Mesenchymal stem cell (in vitro differentiated cells and primary cell): ENCODE data around the gene ZNF284. TPM values are rescaled to one million over a fixed set of nuclear protein-coding genes. Genes with fewer than 3 reads are reported as not detected.

Source experiments
- DNase-seq: peaks from one replicate; pipeline ENCODE4 v3.0.0-alpha.2; 2013
- H2AFZ ChIP-seq: one replicate; pipeline ENCODE4 v1.6.1; 2013; ENCODE audit warnings: low read depth, mild to moderate bottlenecking, control low read depth, inconsistent platforms, low read length, moderate library complexity
- H2AK5ac ChIP-seq: 2 replicates; pipeline ENCODE4 v1.6.1; 2013; ENCODE audit warnings: low read length, moderate library complexity, mild to moderate bottlenecking, inconsistent platforms; ENCODE audit not compliant: severe bottlenecking
- H2BK120ac ChIP-seq: one replicate; pipeline ENCODE4 v1.6.1; 2013; ENCODE audit warnings: low read depth, mild to moderate bottlenecking, inconsistent platforms, low read length, moderate library complexity
- H2BK12ac ChIP-seq, 2 experiments: one replicate each; pipeline ENCODE4 v1.6.1; 2013; ENCODE audit warnings: inconsistent platforms in 2 of 2, low read length in 2 of 2, mild to moderate bottlenecking in 2 of 2, moderate library complexity in 2 of 2, control low read depth in 1 of 2
- H2BK15ac ChIP-seq: one replicate; pipeline ENCODE4 v1.6.1; 2013; ENCODE audit warnings: mild to moderate bottlenecking, low read depth, inconsistent platforms; ENCODE audit not compliant: poor library complexity, severe bottlenecking
- H2BK5ac ChIP-seq: 2 replicates; pipeline ENCODE4 v1.6.1; 2013; ENCODE audit warnings: low read depth, mild to moderate bottlenecking, low read length, control low read depth, inconsistent platforms; ENCODE audit not compliant: poor library complexity, severe bottlenecking
- H3K14ac ChIP-seq, 2 experiments: one replicate each; pipeline ENCODE4 v1.6.1; 2013; ENCODE audit warnings: inconsistent platforms in 2 of 2, low read length in 2 of 2, control low read depth in 1 of 2, mild to moderate bottlenecking in 1 of 2, moderate library complexity in 1 of 2
- H3K18ac ChIP-seq, 2 experiments: one replicate each; pipeline ENCODE4 v1.6.1; 2013; ENCODE audit warnings: inconsistent platforms in 2 of 2, low read length in 2 of 2, control low read depth in 1 of 2, low read depth in 1 of 2, mild to moderate bottlenecking in 1 of 2
- H3K23ac ChIP-seq, 2 experiments: one replicate each; pipeline ENCODE4 v1.6.1; 2013; ENCODE audit warnings: inconsistent platforms in 2 of 2, low read length in 2 of 2, mild to moderate bottlenecking in 2 of 2, moderate library complexity in 2 of 2, control low read depth in 1 of 2
- H3K27ac ChIP-seq: 2 replicates; pipeline ENCODE4 v1.5.1; 2013; ENCODE audit warnings: mild to moderate bottlenecking, moderate library complexity, low read length, control low read depth, inconsistent platforms; ENCODE audit not compliant: poor library complexity, severe bottlenecking
- H3K27me3 ChIP-seq, 2 experiments: 2 replicates each; pipeline versions ENCODE4 v1.6.1 to v1.7.0; 2013; ENCODE audit warnings: low read length in 2 of 2, mild to moderate bottlenecking in 2 of 2, moderate library complexity in 2 of 2, control low read depth in 1 of 2, inconsistent platforms in 1 of 2; ENCODE audit not compliant: control insufficient read depth in 1 of 2, insufficient read depth in 1 of 2
- H3K36me3 ChIP-seq, 2 experiments: 2 replicates each; pipeline versions ENCODE4 v1.6.1 to v1.7.0; 2013; ENCODE audit warnings: low read length in 2 of 2, control low read depth in 1 of 2, inconsistent platforms in 1 of 2, low read depth in 1 of 2, mild to moderate bottlenecking in 1 of 2; ENCODE audit not compliant: insufficient read depth in 2 of 2, control insufficient read depth in 1 of 2
- H3K4ac ChIP-seq, 2 experiments: one replicate each; pipeline ENCODE4 v1.6.1; 2013; ENCODE audit warnings: inconsistent platforms in 2 of 2, low read length in 2 of 2, mild to moderate bottlenecking in 2 of 2, moderate library complexity in 2 of 2, control low read depth in 1 of 2, low read depth in 1 of 2
- H3K4me1 ChIP-seq: 2 replicates; pipeline ENCODE4 v1.6.1; 2013; ENCODE audit warnings: low read depth, low read length, control low read depth; ENCODE audit not compliant: control insufficient read depth, insufficient read depth
- H3K4me2 ChIP-seq: 2 replicates; pipeline ENCODE4 v1.6.1; 2013; ENCODE audit warnings: low read length, mild to moderate bottlenecking, inconsistent platforms; ENCODE audit not compliant: poor library complexity, severe bottlenecking
- H3K4me3 ChIP-seq, 2 experiments: 2 replicates each; pipeline versions ENCODE4 v1.5.1 to v1.7.0; 2013; ENCODE audit warnings: low read length in 2 of 2, mild to moderate bottlenecking in 2 of 2, control low read depth in 1 of 2, low read depth in 1 of 2; ENCODE audit not compliant: insufficient read depth in 1 of 2
- H3K79me1 ChIP-seq: replicated peaks from 2 replicates; pipeline ENCODE4 v1.6.1; 2013; ENCODE audit warnings: mild to moderate bottlenecking, control low read depth, low read length, inconsistent platforms; ENCODE audit not compliant: poor library complexity, severe bottlenecking
- H3K9ac ChIP-seq: 2 replicates; pipeline ENCODE4 v1.7.0; 2013; ENCODE audit warnings: mild to moderate bottlenecking, low read length, moderate library complexity
- H3K9me3 ChIP-seq: 2 replicates; pipeline ENCODE4 v1.7.0; 2013; ENCODE audit warnings: mild to moderate bottlenecking, low read length; ENCODE audit not compliant: control insufficient read depth
- H4K8ac ChIP-seq: one replicate; pipeline ENCODE4 v1.6.1; 2013; ENCODE audit warnings: inconsistent platforms, mild to moderate bottlenecking, low read length, moderate library complexity
- H4K91ac ChIP-seq: one replicate; pipeline ENCODE4 v1.6.1; 2013; ENCODE audit warnings: mild to moderate bottlenecking, low read length, inconsistent platforms
- WGBS: methylation state at CpG from one replicate; pipeline ENCODE4 v1.1.7; 2013; ENCODE audit warnings: mixed read lengths; 5-methylcytosine and 5-hydroxymethylcytosine counted together
- polyA plus RNA-seq, 2 experiments: library from polyadenylated mRNA; stranded (reverse); fragments of 200-250 nt; gene quantifications; one replicate each; pipeline ENCODE4 v1.2.3, GENCODE V29; 2013

Gene ZNF284
- 1.5 TPM for polyA plus RNA-seq (2013, experiment 1 of 2)
- polyA plus RNA-seq (2013, experiment 2 of 2): 1.3 TPM

GRCh38 chr19:44071824-44072542 lies at the start of gene ZNF284:
Gene ZNF284, plus strand, starts transcription at chr19:44072159. Its CDS starts 4,231 bp downstream, at chr19:44076390.
- peak within 1 kb of the TSS; percentile 88 for H3K9ac ChIP-seq
- peaks cover 17% of the 10 kb centered on the region for H3K9me3 ChIP-seq
- H3K27ac ChIP-seq: no peak within 1 kb of the TSS
- H3K79me1 ChIP-seq: peaks cover 16% of the 10 kb centered on the region
- no peak within 1 kb of the TSS for H2BK5ac ChIP-seq
- DNase-seq: peak; percentile 94
- peaks cover 3% of the 10 kb centered on the region for H3K4me1 ChIP-seq
- H3K4ac ChIP-seq: peak within 1 kb of the TSS; percentile 3 to 28
- 2% methylated on average over 33 of the region's 40 CpGs for WGBS
- no peak within 1 kb of the TSS for H4K91ac ChIP-seq
- H3K27me3 ChIP-seq: no peaks in the 10 kb centered on the region
- no peak within 1 kb of the TSS for H2BK12ac ChIP-seq
- no peak within 1 kb of the TSS for H3K23ac ChIP-seq
- H2AFZ ChIP-seq: peak within 1 kb of the TSS; percentile 72
- peak within 1 kb of the TSS in 1 of 2 experiments; percentile 5 for H3K14ac ChIP-seq
- peak within 1 kb of the TSS; percentile 69 to 99 for H3K4me3 ChIP-seq
- no peak within 1 kb of the TSS for H2BK120ac ChIP-seq
- peak within 1 kb of the TSS; percentile 77 for H3K4me2 ChIP-seq
- no peak within 1 kb of the TSS for H2AK5ac ChIP-seq
- H2BK15ac ChIP-seq: peak within 1 kb of the TSS; percentile 41
- peak within 1 kb of the TSS; percentile 61 to 67 for H3K18ac ChIP-seq
- H4K8ac ChIP-seq: peak within 1 kb of the TSS; percentile 92
- H3K36me3 ChIP-seq: peaks cover 4 to 14% of the 10 kb centered on the region in 2 experiments

GRCh38 chr19:44024900-44025216 lies 47.1 kb upstream of the ZNF284 start:
- Histone ChIP-seq H3K36me3 (peaks cover 14 to 32% of the 10 kb centered on the region in 2 experiments), H3K79me1 (peaks cover 19% of the 10 kb centered on the region), H3K4me1 (peaks cover 1% of the 10 kb centered on the region), H4K91ac (peak overlapping the region; percentile 39), H3K4me2 (peak overlapping the region; percentile 60), H3K18ac (peak overlapping the region; percentile 43 to 54), H2BK120ac (no peak overlapping the region), H2BK15ac (no peak overlapping the region), H2AFZ (peak overlapping the region; percentile 85), H3K27ac (no peak overlapping the region), H3K27me3 (no peaks in the 10 kb centered on the region), H2AK5ac (peak overlapping the region; percentile 70), H2BK5ac (no peak overlapping the region), H3K9ac (peak overlapping the region; percentile 98), H3K14ac (no peak overlapping the region), H3K9me3 (peaks cover 22% of the 10 kb centered on the region), H3K4me3 (peak overlapping the region in 1 of 2 experiments; percentile 97), H3K23ac (no peak overlapping the region), H2BK12ac (no peak overlapping the region), H3K4ac (peak overlapping the region in 1 of 2 experiments; percentile 47), H4K8ac (peak overlapping the region; percentile 98)
- 34% methylated on average over 4 of the region's 4 CpGs for WGBS
- DNase-seq: no peak

GRCh38 chr19:44025217-44025936 lies 46.6 kb upstream of the ZNF284 start, which contains the start of gene ZNF222:
Gene ZNF222, plus strand, starts transcription at chr19:44025379. Its CDS starts 58 bp downstream, at chr19:44025437.
- no peak within 1 kb of the TSS for H2BK5ac ChIP-seq
- peaks cover 27% of the 10 kb centered on the region for H3K9me3 ChIP-seq
- H2BK15ac ChIP-seq: no peak within 1 kb of the TSS
- peak; percentile 94 for DNase-seq
- H3K9ac ChIP-seq: peak within 1 kb of the TSS; percentile 98
- H4K8ac ChIP-seq: peak within 1 kb of the TSS; percentile 98
- H3K79me1 ChIP-seq: peaks cover 19% of the 10 kb centered on the region
- 2% methylated on average over 30 of the region's 37 CpGs for WGBS
- H3K23ac ChIP-seq: no peak within 1 kb of the TSS
- H3K18ac ChIP-seq: peak within 1 kb of the TSS; percentile 52 to 86
- H3K36me3 ChIP-seq: peaks cover 14 to 38% of the 10 kb centered on the region in 2 experiments
- peak within 1 kb of the TSS; percentile 87 to 97 for H3K4me3 ChIP-seq
- peaks cover 1% of the 10 kb centered on the region for H3K4me1 ChIP-seq
- H3K27me3 ChIP-seq: no peaks in the 10 kb centered on the region
- H3K27ac ChIP-seq: no peak within 1 kb of the TSS
- H3K4me2 ChIP-seq: peak within 1 kb of the TSS; percentile 67
- H3K4ac ChIP-seq: peak within 1 kb of the TSS; percentile 3 to 53
- peak within 1 kb of the TSS; percentile 70 for H2AK5ac ChIP-seq
- H3K14ac ChIP-seq: peak within 1 kb of the TSS in 1 of 2 experiments; percentile 48
- peak within 1 kb of the TSS; percentile 85 for H2AFZ ChIP-seq
- no peak within 1 kb of the TSS for H2BK12ac ChIP-seq
- peak within 1 kb of the TSS; percentile 39 for H4K91ac ChIP-seq
- H2BK120ac ChIP-seq: no peak within 1 kb of the TSS

- H3K18ac ChIP-seq: no peak overlapping the region
- no peak overlapping the region for H2AK5ac ChIP-seq
- no peak overlapping the region for H2BK15ac ChIP-seq
- H3K9ac ChIP-seq: no peak overlapping the region
- H2BK12ac ChIP-seq: no peak overlapping the region
- DNase-seq: no peak
- H3K23ac ChIP-seq: no peak overlapping the region
- H3K9me3 ChIP-seq: peaks cover 40% of the 10 kb centered on the region
- H3K4me3 ChIP-seq: no peak overlapping the region
- WGBS: over 99% methylated on average over 6 of the region's 6 CpGs
- no peak overlapping the region for H2BK120ac ChIP-seq
- H3K79me1 ChIP-seq: peaks cover 22% of the 10 kb centered on the region
- no peak overlapping the region for H2BK5ac ChIP-seq
- H3K14ac ChIP-seq: no peak overlapping the region
- peaks cover 22 to 50% of the 10 kb centered on the region in 2 experiments for H3K36me3 ChIP-seq
- H3K27ac ChIP-seq: no peak overlapping the region
- no peak overlapping the region for H4K8ac ChIP-seq
- peaks cover 1% of the 10 kb centered on the region for H3K4me1 ChIP-seq
- H3K4ac ChIP-seq: no peak overlapping the region
- H2AFZ ChIP-seq: no peak overlapping the region
- H3K27me3 ChIP-seq: no peaks in the 10 kb centered on the region
- H4K91ac ChIP-seq: no peak overlapping the region
- H3K4me2 ChIP-seq: no peak overlapping the region
Measured at GRCh38 chr19:44026622-44027021, 45.3 kb upstream of the ZNF284 start.
